NCI-H2196 (cell line): ENCODE measurements around the gene HOXB1.
"Not testable (repeated sequence)": the region's sequence is repeated elsewhere in the genome, so short reads cannot be mapped to it uniquely, and the experiment has no call there.

Source experiments
- DNase-seq: peaks from one replicate; lab custom pipeline; 2025; ENCODE audit not compliant: unreplicated experiment; lab: John Stamatoyannopoulos, UW

HOXB1 gene

DNA sequence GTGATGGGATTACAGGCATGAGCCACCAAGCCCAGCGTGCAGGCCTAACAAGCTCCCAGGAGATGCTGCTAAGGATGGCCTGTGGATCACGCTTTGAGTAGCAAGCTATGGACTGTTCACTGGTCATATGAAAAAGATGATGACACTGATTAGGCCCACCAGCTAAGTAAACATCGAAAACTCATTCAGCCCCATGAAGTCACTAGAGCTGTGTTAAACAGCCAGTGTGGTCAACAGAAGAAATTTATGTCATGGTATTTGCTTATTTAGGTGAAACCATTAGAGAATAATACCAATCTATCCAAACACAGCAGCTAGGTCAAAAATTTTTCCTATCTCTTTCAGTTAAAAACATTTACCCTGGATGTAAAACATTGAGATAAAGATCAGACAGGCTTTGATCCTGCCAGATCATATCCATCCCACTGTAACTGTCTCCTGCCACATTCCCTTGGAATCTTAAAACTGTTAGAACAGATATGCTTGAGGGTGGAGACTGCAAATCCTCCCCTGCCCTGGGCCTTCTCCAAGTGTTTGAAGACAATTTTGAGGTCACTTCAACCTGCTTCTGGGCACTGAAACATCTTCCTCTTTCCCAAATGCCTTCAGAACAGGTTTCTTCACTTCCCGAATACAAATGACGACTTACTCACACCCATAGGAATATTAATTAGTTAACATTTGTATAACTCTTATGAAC lies 30.9 kb downstream of the HOXB1 start:
- DNase-seq, result no peak

- no peak for DNase-seq
These were observed 31.6 kb downstream of the HOXB1 start for GRCh38 chr17:48499248-48499647.

DNA sequence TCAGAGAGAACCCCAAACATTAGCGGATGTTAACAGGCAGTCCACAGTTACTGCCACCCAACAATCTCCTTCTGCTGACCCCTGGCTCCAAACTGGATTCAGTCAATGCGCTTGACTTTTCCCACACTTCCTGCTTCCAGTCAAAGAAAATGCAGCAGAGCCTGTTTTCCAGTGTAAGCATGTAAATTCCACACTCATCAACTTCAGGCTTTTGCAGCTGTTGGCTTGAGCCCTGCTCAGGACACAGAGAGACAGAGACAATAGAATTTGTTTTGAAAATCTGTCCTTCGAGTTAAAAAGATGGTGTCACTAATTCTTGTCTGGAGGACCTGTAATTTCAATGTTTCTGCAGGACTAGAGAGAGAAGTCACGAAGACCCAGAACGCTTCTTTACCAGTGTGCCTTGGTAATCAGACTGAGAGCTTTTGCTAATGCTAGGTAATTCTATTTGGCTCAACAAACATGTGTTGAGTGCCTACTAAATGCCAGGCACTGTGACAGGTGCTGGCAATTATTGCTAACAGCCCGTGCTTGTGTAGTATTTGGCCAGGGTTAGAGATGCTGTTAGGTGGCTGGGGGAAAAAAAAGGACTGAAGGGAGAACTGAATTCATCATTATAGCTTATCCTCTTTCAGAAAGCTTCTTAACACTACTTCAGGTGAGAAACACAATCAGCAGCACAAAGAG lies 32.5 kb downstream of the HOXB1 start:
- no peak for DNase-seq

GRCh38 chr17:48497103-48497502 lies 33.7 kb downstream of the HOXB1 start:
- DNase-seq, result no peak

GRCh38 chr17:48494335-48494734 lies 36.5 kb downstream of the HOXB1 start:
- DNase-seq, result no peak

- DNase-seq, result peak; percentile 81
These were observed 38.2 kb downstream of the HOXB1 start for GRCh38 chr17:48492401-48493298.

DNA sequence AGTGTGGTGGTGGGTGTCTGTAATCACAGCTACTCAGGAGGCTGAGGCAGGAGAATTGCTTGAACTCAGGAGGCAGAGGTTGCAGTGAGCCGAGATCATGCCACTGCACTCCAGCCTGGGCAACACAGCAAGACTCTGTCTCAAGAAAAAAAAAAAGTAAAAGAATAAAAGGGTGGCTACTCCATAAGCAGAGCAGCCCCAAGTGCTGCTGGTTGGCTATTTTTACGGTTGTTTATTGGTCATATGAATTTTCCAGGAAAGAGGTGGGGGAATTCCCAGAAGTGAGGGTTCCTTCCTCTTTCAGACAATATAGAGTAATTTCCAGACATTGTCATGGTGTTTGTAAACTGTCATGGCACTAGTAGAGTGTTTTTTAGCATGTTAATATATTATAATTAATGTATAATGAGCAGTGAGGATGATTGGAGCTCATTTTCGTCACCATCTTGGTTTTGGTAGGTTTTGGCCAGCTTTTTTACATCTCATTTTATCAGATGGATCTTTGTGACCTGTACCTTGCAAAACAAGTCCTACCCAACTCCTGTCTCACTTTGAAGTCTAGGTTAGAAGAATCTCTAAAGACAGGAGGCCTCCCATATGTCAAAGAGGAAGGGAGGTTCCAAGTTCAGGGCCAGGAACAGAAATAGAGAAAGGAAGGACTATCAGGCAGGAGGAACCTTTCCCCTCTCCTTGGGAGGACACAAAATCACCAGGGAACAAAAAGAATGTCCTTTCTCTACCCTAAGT lies 39.1 kb downstream of the HOXB1 start:
- DNase-seq, result no peak

GRCh38 chr17:48490451-48490892 lies 40.3 kb downstream of the HOXB1 start:
- no peak for DNase-seq

- no peak for DNase-seq
These were observed 41.0 kb downstream of the HOXB1 start for GRCh38 chr17:48489781-48490180.

- DNase-seq, result no peak
These were observed 42.2 kb downstream of the HOXB1 start for GRCh38 chr17:48488548-48489106.

DNA sequence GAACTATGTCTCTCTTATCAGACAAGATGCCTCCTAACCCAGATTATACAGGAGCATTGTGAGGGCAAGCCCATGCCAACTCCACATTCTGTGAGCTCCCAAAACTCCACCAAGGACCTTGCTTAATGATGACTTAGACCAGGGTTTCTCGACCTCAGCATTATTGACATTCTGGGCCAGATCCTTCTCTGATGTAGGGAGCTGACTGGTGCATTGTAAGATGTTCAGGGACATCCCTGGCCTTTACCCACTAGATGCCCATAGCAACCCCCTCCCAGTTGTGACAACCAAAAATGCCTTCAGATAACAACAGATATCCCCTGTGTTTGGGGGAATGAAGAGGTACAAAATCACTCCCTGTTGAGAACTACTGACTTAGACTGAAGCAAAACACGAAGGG lies 43.6 kb downstream of the HOXB1 start:
- DNase-seq, result no peak

DNA sequence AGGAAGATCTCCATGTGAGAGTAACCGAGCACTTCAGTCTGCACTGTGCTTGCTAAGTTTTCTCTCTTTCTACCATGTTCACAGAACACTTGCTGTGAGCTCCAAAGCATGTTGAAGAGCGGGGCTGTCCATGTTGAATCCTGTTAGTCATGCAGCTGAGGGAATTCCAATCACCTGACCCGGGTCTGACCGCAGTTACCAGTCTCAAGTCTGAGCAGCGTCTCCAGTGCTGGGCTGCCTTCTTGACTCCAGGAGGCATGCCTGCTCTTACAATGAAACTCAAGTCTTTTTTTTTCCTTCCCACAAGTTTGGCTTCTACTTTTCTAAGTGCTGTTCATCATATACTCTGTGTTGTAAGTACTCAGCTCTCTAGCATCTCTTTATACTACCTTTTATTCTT lies 44.3 kb downstream of the HOXB1 start:
- no peak for DNase-seq

GRCh38 chr17:48484850-48485249 lies 46.0 kb downstream of the HOXB1 start:
- DNase-seq, result no peak

GRCh38 chr17:48484256-48484655 lies 46.6 kb downstream of the HOXB1 start:
- DNase-seq, result no peak

DNA sequence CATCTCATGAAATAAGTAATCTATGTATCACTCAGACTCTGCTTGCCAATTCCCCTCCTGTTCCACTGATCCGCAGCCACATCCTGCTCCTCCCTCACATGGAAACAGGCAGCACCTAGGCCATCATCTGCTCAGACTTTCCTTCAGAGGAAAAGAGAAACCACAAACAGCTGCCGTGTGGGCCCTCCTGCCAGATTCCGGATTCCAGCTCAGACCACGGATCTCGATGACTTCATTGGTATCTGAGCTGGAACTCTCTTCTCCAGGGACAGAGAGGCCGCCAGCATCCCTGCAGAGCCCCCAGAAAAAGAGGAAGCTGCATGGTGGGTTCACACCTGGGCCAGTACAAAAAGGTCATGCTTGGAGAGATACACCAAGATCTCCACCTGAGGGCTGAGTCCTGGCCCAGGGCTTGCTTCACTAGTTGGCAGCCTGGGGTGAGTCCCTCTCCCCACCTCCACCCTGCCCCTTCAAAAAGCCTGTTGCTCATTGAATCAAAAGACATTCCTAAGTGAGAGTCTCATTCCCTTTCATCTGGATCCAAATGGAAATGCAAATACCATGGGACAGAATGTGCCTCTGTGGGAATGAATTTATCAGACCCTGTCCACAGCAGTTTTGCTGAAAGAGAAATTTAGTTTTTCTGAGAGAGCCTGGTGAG lies 47.2 kb downstream of the HOXB1 start:
- peak; percentile 79 for DNase-seq

GRCh38 chr17:48483004-48483403 lies 47.8 kb downstream of the HOXB1 start:
- DNase-seq, result no peak

DNA sequence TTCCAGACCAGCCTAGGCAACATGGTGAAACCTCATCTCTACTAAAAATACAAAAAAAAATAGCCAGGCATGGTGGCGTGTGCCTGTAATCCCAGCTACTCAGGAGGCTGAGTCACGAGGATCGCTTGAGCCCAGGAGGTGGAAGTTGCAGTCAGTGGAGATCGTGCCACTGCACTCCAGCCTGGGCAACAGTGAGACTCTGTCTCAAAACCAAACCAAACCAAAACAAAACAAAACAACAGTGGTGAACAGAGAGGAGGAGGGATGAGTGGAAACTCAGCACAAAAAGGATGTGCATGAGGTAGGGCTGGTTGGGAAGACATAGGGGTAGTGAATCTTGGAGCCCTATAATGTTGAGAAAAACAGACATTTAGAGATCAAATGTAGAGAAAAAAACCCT lies 48.5 kb downstream of the HOXB1 start:
- DNase-seq, result not testable (repeated sequence)

DNA sequence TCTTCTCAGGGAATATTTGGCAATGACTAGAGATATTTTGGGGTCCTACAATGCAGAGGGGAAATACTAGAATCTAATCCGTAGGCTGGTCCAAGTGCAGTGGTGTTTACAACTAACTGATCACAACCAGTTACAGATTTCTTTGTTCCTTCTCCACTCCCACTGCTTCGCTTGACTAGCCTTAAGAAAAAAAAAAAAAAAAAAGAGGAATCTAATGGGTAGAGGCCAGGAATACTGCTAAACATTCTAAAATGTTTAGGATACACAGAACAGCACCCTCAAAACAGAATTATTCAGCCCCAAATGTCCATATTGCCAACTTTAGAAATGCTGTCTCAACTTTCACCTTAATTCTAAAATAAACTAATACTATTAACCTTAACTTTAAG lies 51.8 kb downstream of the HOXB1 start:
- DNase-seq, result no peak
